Panc1 (cell line): ENCODE measurements around the gene FAM133A. TPM values are rescaled to one million over a fixed set of nuclear protein-coding genes. Genes with fewer than 3 reads are reported as not detected.

Source experiments
- ATAC-seq: fragments of 200-7000 bp; cut with Tn5 transposase; 2 replicates; pipeline ENCODE4 v1.9.1; 2020; ENCODE audit warnings: mild to moderate bottlenecking, moderate library complexity
- BruUV-seq: library from RNA; stranded (reverse); fragments of 400-500 nt; replicated peaks from 2 replicates; lab custom pipeline; 2021; lab: Mats Ljungman, UMichigan
- CTCF ChIA-PET: fragments of 300-600 bp; sonication (Branson Sonifier 250); formaldehyde crosslinking; loops from one replicate; lab custom pipeline; 2022; ENCODE audit warnings: antibody characterized with exemption; lab: Charles Lee
- POLR2A ChIA-PET: fragments of 300-600 bp; sonication (Branson Sonifier 250); formaldehyde crosslinking; loops from one replicate; lab custom pipeline; 2022; ENCODE audit warnings: antibody characterized with exemption; lab: Charles Lee
- DNase-seq: peaks from one replicate; pipeline ENCODE4 v3.0.0-alpha.2; 2010; ENCODE audit warnings: low read depth, low spot score
- H3K27ac ChIP-seq: 2 replicates; pipeline ENCODE4 v1.5.1; 2011; ENCODE audit warnings: mild to moderate bottlenecking, low read length, inconsistent platforms
- H3K27me3 ChIP-seq: fragments of 200-500 bp; sonication (Bioruptor generic); 2 replicates; pipeline ENCODE4 v1.6.0; 2014; ENCODE audit warnings: low read length, inconsistent platforms; ENCODE audit not compliant: control insufficient read depth, insufficient read depth
- H3K36me3 ChIP-seq: fragments of 200-500 bp; sonication (Bioruptor generic); 2 replicates; pipeline ENCODE4 v1.5.1; 2014; ENCODE audit warnings: inconsistent platforms, mild to moderate bottlenecking, low read length, moderate library complexity; ENCODE audit not compliant: control insufficient read depth, insufficient read depth
- H3K4me1 ChIP-seq: 2 replicates; pipeline ENCODE4 v1.5.1; 2011; ENCODE audit warnings: inconsistent platforms, mild to moderate bottlenecking, low read length, moderate library complexity; ENCODE audit not compliant: control insufficient read depth, insufficient read depth
- H3K4me3 ChIP-seq, 2 experiments: 2 replicates each; pipeline ENCODE4 v1.5.1; 2011 to 2012; ENCODE audit warnings: low read depth in 2 of 2, low read length in 2 of 2, mild to moderate bottlenecking in 2 of 2, inconsistent platforms in 1 of 2, moderate library complexity in 1 of 2
- H3K9me3 ChIP-seq: fragments of 200-500 bp; sonication (Bioruptor generic); 2 replicates; pipeline ENCODE4 v1.5.1; 2014; ENCODE audit warnings: low read depth, mild to moderate bottlenecking, inconsistent platforms, low read length, moderate library complexity; ENCODE audit not compliant: control insufficient read depth, insufficient read depth
- POLR2AphosphoS5 ChIP-seq: IDR thresholded peaks from 2 replicates; pipeline ENCODE4 v1.6.1; 2012; ENCODE audit warnings: mild to moderate bottlenecking, low read depth, low read length, moderate library complexity
- SIN3A ChIP-seq: IDR thresholded peaks from 2 replicates; pipeline ENCODE4 v1.6.1; 2012; ENCODE audit warnings: low read depth, mild to moderate bottlenecking, low read length, moderate library complexity, borderline replicate concordance; ENCODE audit not compliant: insufficient read depth
- TCF7L2 ChIP-seq: IDR thresholded peaks from 2 replicates; pipeline ENCODE4 v1.6.1; 2011; ENCODE audit warnings: mild to moderate bottlenecking, low read depth, low read length, inconsistent platforms
- in situ Hi-C: cut with HindIII; loops from 2 replicates; pipeline ENCODE4 v1.10.0; 2016; ENCODE audit warnings: low sequenced_read_pairs, low pct_unique_long_range_greater_than_20kb
- intact Hi-C: fragments of 100-400 bp; cut with micrococcal nuclease; formaldehyde crosslinking; loops from one replicate; pipeline ENCODE4 v1.10.0; 2022; ENCODE audit not compliant: unreplicated experiment
- total RNA-seq: library from RNA; stranded (reverse); gene quantifications from one replicate; pipeline ENCODE4 v1.2.1, GENCODE V29; 2021; ENCODE audit not compliant: unreplicated experiment
- TF ChIP-seq, protein P1 (sequence below): fragments of 450-650 bp; IDR thresholded peaks from 2 replicates; pipeline ENCODE4 v1.5.1; 2017; ENCODE audit warnings: mild to moderate bottlenecking
- TF ChIP-seq, protein P2 (sequence below), 2 experiments: IDR thresholded peaks; 2 replicates each; pipeline ENCODE4 v1.6.1; 2011 to 2012; ENCODE audit warnings: low read depth in 2 of 2, control low read depth in 1 of 2, low read length in 1 of 2, mild to moderate bottlenecking in 1 of 2, moderate library complexity in 1 of 2; ENCODE audit not compliant: insufficient read depth in 1 of 2

The FAM133A gene
- total RNA-seq, 1 experiment from 2014 or later: not detected

DNA sequence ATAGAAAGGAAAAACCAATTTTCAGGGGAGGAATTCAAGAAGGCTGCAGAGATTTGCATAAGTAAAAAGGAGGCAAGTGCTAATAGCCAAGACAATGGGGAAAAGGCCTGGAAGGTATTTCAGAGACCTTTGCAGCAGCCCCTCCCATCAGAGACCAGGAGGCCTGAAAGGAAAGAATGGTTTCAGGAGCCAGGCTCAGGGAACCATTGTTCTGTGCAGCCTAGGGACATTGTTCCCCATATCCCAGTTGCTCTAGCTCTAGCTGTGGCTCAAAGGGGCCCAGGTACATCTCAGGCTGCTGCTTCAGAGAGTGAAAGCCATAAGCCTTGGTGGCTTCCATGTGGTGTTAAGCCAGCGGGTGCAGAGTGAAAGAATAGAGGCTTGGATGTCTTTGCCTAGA, 24.6 kb upstream of the FAM133A start:
- in situ Hi-C loops (no loop called here), intact Hi-C loops (no loop called here)
- no peaks in the 10 kb centered on the region for H3K4me1 ChIP-seq
- no peaks in the 10 kb centered on the region for H3K27me3 ChIP-seq
- ChIA-PET POLR2A (no interaction called here), CTCF (no interaction called here)
- DNase-seq (no peak), ATAC-seq (no peak)
- H3K9me3 ChIP-seq: no peaks in the 10 kb centered on the region
- no peak overlapping the region for H3K27ac ChIP-seq
- H3K4me3 ChIP-seq: no peak overlapping the region
- BruUV-seq: no TSS peak
- no peak for TF ChIP-seq TCF7L2
- TF ChIP-seq, protein P1, sequence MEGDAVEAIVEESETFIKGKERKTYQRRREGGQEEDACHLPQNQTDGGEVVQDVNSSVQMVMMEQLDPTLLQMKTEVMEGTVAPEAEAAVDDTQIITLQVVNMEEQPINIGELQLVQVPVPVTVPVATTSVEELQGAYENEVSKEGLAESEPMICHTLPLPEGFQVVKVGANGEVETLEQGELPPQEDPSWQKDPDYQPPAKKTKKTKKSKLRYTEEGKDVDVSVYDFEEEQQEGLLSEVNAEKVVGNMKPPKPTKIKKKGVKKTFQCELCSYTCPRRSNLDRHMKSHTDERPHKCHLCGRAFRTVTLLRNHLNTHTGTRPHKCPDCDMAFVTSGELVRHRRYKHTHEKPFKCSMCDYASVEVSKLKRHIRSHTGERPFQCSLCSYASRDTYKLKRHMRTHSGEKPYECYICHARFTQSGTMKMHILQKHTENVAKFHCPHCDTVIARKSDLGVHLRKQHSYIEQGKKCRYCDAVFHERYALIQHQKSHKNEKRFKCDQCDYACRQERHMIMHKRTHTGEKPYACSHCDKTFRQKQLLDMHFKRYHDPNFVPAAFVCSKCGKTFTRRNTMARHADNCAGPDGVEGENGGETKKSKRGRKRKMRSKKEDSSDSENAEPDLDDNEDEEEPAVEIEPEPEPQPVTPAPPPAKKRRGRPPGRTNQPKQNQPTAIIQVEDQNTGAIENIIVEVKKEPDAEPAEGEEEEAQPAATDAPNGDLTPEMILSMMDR: no peak
- TF ChIP-seq, protein P2, sequence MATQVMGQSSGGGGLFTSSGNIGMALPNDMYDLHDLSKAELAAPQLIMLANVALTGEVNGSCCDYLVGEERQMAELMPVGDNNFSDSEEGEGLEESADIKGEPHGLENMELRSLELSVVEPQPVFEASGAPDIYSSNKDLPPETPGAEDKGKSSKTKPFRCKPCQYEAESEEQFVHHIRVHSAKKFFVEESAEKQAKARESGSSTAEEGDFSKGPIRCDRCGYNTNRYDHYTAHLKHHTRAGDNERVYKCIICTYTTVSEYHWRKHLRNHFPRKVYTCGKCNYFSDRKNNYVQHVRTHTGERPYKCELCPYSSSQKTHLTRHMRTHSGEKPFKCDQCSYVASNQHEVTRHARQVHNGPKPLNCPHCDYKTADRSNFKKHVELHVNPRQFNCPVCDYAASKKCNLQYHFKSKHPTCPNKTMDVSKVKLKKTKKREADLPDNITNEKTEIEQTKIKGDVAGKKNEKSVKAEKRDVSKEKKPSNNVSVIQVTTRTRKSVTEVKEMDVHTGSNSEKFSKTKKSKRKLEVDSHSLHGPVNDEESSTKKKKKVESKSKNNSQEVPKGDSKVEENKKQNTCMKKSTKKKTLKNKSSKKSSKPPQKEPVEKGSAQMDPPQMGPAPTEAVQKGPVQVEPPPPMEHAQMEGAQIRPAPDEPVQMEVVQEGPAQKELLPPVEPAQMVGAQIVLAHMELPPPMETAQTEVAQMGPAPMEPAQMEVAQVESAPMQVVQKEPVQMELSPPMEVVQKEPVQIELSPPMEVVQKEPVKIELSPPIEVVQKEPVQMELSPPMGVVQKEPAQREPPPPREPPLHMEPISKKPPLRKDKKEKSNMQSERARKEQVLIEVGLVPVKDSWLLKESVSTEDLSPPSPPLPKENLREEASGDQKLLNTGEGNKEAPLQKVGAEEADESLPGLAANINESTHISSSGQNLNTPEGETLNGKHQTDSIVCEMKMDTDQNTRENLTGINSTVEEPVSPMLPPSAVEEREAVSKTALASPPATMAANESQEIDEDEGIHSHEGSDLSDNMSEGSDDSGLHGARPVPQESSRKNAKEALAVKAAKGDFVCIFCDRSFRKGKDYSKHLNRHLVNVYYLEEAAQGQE (IDR thresholded peaks at IDR 0.05; ENCODE audit: insufficient read depth in 1 of 2, low read depth in 2 of 2, low read length in 1 of 2): no peak
- no peaks in the 10 kb centered on the region for H3K36me3 ChIP-seq

DNA sequence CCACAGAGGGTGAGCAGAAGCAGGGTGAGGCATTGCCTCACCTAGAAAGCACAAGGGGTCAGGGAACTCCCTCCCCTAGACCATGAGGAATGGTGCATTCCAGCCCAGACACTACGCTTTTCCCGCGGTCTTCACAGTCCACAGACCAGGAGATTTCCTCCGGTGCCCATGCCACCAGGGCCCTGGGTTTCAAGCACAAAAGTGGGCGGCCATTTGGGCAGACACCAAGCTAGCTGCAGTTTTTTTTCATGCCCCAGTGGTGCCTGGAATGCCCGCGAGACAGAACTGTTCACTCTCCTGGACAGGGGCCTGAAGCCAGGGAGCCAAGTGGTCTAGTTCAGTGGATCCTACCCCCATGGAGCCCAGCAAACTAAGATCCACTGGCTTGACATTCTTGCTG, 13.4 kb upstream of the FAM133A start:
- no TSS peak for BruUV-seq
- POLR2A ChIA-PET: no interaction called here
- CTCF ChIA-PET: no interaction called here
- H3K36me3 ChIP-seq: no peaks in the 10 kb centered on the region
- no peaks in the 10 kb centered on the region for H3K27me3 ChIP-seq
- no peaks in the 10 kb centered on the region for H3K9me3 ChIP-seq
- no peak overlapping the region for H3K27ac ChIP-seq
- in situ Hi-C loops: no loop called here
- no peak for TF ChIP-seq POLR2AphosphoS5
- TF ChIP-seq TCF7L2: no peak
- TF ChIP-seq, protein P1: no peak
- TF ChIP-seq, protein P2 (IDR thresholded peaks at IDR 0.05; ENCODE audit: insufficient read depth in 1 of 2, low read depth in 2 of 2, low read length in 1 of 2): no peak
- no peak for TF ChIP-seq SIN3A
- DNase-seq: no peak
- no peaks in the 10 kb centered on the region for H3K4me1 ChIP-seq
- no peak overlapping the region for H3K4me3 ChIP-seq
- no peak for ATAC-seq
- intact Hi-C loops: no loop called here
